Astrocyte (in vitro differentiated cells and primary cell): Measurements from ENCODE around the gene SOX3.

Experiments used
- CTCF ChIP-seq: IDR thresholded peaks from 2 replicates; pipeline ENCODE4 v1.5.1; 2011; ENCODE audit warnings: low read depth, mild to moderate bottlenecking, inconsistent platforms, low read length, moderate library complexity; ENCODE audit not compliant: insufficient read depth
- EZH2 ChIP-seq: IDR thresholded peaks from 2 replicates; pipeline ENCODE4 v1.6.1; 2012; ENCODE audit warnings: mild to moderate bottlenecking, low read length, inconsistent platforms; ENCODE audit not compliant: insufficient read depth

- TF ChIP-seq CTCF (no peak), EZH2 (no peak)
These were observed 12.5 kb downstream of the SOX3 start for GRCh38 chrX:140492066-140492994.
